HG03558 (cell line): ENCODE data around the gene CDC40.
"Not testable (repeated sequence)": the region's sequence is repeated elsewhere in the genome, so short reads cannot be mapped to it uniquely, and the experiment has no call there.

Experiments used
- ATAC-seq: cut with Tn5 transposase; IDR thresholded peaks from one replicate; pipeline ENCODE4 v1.9.1; 2021; ENCODE audit warnings: moderate number of reproducible peaks; ENCODE audit not compliant: unreplicated experiment; ENCODE audit errors: extremely low read depth

Gene CDC40

GRCh38 chr6:110266996-110267395 lies 86.8 kb downstream of the CDC40 start:
- ATAC-seq: no peak

- ATAC-seq: no peak
Observed at GRCh38 chr6:110269623-110270022, 89.4 kb downstream of the CDC40 start.

DNA sequence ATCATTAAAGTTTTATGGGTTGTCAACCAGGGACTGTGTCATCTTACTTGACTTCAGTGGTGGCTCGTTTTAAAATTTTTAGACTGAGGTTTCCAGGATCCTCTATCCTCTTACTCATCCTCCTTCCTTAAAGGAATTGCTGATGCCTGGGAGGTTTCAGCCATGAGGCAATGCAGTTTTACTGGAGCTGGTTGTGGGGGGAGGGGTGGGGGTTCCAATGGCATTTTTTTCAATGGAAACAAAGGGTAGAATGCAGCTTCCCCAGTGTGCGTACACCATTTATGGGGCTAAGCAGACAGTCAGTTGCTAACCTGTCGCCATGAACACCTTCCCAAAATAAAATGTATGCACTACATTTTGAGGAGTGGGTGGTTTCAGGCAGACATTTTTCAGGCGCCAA lies 89.9 kb downstream of the CDC40 start:
- no peak for ATAC-seq

- ATAC-seq: no peak
Observed at GRCh38 chr6:110271732-110272022, 91.5 kb downstream of the CDC40 start.

GRCh38 chr6:110272781-110273180 lies 92.6 kb downstream of the CDC40 start:
- not testable (repeated sequence) for ATAC-seq

- no peak for ATAC-seq
Observed at GRCh38 chr6:110277100-110277665, 97.0 kb downstream of the CDC40 start.
